NCI-H1694 (cell line): ENCODE results near the gene EMILIN2.
"Not testable (repeated sequence)": the region's sequence is repeated elsewhere in the genome, so short reads cannot be mapped to it uniquely, and the experiment has no call there.

Experiments used
- DNase-seq: peaks from one replicate; lab custom pipeline; 2025; lab: John Stamatoyannopoulos, UW

EMILIN2 gene

DNA sequence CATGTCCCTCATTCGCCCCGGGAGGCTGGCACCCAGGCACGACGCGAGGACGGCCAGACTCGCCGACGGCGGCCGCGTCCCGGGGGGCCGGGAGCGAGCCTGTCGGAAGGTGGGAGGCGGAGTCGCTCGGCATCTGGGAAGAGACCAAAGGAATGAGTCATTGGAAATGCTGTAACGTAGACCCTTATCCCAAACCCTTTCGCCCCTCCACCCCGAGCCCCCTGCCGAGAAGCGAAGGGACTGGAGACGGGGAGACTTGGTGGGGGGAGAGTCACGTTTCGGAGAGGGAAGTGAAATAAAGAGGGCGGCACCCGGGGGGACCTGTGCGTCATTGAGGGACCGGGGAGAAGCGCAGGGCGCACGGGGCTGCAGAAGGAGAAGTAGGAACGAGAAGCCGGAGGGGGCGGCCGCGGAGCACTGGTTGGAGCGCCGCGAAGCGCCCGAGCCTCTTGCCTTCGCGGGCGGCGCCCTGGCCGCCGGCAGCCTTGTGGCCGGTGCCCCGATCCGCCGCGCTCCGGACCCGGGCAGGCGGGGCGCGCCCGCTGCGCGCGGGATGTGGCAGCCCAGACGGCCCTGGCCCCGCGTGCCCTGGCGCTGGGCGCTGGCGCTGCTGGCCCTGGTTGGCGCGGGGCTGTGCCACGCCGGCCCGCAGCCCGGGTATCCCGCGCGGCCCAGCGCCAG, at the start of gene EMILIN2:
TSS of gene EMILIN2 (plus strand) at position 371 of the 681 bp plus-strand sequence. CDS start at position 554, 183 bp downstream.
- no peak for DNase-seq

DNA sequence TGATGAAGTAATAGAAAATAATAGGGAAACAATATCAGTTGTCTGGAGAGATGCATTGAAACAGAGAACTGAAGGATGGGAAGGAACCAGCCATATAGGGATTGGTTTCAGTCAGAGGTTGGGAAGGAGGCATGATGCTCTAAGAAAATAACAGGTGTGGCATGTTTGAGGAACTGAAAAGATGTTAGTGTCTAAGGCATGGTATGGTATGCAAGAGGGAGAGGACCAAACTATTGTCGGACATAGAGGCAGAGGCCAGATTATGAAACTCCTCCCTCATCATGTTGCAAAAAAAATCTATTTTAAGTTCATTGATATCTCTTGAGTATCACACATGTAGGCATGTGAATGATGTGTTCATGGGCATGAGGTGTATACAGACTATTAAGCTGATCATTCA, 48.9 kb upstream of the EMILIN2 start:
- no peak for DNase-seq

DNA sequence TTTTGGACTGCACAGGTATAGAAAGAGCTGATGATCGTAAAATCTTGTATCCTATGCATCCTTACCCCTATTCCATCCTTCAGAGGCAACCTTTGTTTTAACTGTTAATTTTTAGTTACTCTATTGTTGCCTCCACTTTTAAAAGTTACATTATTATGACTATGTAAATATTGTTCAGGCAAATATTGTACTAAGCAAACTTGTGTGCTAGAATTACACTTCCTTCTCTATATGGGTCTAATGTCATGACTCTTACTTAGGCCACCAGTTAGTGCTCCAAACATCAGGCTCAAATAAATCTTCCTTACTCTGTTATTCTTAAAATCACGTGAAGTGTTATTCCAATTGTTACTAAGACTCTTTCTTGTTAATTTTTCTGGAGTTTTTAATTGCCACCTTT, 47.4 kb upstream of the EMILIN2 start:
- no peak for DNase-seq

DNA sequence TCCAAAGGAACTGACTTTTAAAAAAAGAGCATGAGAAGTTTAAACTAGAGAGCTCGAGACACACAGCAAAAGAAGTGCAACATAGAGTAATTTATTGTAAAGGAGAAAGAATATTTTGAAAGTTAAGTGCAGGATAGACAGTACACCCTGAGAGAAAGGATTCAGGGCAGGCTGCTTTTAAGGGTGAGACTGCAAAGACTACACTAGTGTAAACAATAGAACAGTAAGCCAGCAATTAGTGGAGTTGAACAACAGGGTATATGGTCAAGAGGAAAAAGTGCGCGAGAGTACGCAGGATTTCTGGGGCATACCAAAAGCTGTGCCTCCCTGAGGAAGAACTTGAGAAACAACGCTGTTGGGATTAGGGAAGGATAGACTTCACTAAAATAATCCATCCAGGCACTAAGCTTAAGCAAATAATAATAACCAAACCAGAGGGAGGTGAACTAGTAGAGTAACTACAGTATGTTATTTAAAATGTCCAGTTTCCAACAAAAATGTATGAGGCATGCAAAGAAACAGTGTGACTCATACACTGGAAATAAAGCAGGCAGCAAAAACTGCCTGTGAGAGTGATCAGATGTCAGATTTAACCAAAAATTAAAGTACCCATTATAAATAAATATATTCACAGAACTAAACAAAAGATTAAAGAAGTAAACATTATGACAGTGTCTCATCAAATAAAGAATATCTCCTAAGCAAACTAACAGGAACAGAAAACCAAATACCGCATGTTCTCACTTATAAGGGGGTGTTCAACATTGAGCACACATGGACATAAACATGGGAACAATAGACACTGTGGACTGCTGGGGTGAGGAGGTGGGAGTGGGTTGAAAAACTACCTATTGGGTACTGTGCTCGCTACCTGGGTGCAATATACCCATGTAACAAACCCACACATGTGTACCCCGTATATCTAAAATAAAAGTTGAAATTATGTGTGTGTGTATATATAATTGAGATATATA, 40.5 kb upstream of the EMILIN2 start:
- DNase-seq, result no peak

DNA sequence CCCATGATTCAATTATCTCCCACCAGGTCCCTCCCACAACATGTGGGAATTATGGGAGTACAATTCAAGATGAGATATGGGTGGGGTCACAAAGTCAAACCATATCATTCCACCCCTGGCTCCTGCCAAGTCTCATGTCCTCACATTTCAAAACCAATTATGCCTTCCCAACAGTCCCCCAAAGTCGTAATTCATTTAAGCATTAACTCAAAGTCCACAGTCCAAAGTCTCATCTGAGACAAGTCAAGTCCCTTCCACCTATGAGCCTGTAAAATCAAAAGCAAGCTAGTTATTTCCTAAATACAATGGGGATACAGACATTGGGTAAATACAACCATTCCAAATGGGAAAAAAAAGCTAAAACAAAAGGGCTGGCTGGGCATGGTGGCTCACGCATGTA, 38.2 kb upstream of the EMILIN2 start:
- not testable (repeated sequence) for DNase-seq

DNA sequence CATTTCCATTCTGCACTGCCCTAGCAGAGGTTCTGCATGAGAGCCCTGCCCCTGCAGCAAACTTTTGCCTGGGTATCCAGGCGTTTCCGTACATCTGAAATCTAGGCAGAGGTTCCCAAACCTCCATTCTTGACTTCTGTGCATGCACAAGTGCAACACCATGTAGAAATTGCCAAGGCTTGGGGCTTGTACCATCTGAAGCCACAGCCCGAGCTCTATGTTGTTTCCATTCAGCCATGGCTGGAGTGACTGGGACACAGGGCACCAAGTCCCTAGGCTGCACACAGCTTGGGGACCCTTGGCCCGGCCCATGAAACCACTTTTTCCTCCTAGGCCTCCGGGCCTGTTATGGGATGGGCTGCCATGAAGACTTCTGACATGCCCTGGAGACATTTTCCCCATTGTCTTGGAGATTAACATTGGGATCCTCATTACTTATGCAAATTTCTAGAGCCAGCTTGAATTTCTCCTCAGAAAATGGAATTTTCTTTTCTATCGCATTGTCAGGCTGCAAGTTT, 37.1 kb upstream of the EMILIN2 start:
- not testable (repeated sequence) for DNase-seq

DNA sequence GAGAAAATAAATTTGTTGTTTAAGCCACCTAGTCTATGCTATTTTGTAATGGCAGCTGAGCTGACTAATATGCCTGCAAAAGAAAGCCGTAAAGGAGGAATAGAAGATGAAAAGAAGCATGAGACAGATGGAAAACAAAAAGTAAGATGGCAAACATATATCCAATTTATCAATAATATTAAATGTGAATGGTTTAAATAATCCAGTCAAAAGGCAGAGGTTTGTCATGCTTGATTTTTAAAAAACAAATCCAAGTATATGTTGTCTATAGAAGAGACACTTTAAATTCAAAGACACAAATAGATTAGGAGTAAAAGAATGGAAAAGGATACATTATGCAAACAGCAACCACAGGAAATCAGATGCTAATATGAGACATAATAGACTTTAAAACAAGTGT, 35.4 kb upstream of the EMILIN2 start:
- no peak for DNase-seq

DNA sequence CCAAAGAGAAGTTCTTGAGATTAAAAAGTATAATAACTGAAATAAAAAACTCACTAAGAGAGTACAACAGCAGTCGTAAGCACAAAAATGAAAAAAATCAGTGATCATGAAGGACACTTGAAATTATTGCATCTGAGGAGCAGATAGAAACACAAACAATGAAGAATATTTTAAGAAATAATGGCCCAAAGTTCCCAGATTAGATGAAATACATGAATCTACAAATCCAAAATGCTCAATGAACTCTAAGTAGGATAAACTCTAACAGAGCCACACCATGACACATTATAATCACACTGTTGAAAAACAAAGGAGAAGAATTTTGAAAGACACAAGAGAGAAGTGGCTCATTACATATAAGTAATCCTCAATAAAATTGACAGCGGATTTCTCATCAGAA, 31.9 kb upstream of the EMILIN2 start:
- DNase-seq, result no peak

DNA sequence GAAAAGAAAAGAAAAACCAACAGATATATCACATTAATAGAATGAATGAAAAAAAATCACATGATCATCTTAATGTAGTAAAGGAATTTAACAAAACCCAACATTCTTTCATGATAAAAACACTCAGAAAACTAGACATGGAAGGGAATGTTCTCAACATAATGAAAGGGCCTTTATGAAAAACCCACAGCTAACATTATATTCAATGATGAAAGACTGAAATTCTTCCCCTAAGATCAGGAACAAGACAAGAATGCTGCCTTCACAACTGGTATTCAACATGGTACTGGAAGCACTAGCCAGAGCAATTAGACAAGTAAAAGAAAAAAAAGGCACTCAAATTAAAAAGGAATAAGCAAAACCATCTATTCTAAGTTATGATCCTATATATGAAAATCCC, 28.5 kb upstream of the EMILIN2 start:
- DNase-seq, result no peak

DNA sequence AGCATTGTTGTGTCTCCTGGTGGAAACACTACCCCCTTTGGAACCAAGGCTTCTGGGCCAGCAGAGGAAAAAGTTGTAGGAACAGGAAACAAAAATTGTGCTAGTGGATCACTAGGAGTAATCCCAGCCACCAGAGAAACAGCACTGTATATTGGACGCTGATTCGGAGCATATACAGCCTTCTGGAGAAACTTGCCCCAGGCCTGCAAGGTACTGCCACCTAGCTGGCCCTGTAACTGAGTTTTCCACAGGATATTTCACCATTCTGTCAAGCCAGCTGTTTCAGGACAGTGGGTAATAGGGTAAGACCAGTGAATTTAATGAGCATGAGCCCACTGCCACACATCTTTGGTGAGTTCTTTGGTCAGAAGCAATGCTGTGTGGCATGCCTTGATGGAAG, 25.1 kb upstream of the EMILIN2 start:
- no peak for DNase-seq

DNA sequence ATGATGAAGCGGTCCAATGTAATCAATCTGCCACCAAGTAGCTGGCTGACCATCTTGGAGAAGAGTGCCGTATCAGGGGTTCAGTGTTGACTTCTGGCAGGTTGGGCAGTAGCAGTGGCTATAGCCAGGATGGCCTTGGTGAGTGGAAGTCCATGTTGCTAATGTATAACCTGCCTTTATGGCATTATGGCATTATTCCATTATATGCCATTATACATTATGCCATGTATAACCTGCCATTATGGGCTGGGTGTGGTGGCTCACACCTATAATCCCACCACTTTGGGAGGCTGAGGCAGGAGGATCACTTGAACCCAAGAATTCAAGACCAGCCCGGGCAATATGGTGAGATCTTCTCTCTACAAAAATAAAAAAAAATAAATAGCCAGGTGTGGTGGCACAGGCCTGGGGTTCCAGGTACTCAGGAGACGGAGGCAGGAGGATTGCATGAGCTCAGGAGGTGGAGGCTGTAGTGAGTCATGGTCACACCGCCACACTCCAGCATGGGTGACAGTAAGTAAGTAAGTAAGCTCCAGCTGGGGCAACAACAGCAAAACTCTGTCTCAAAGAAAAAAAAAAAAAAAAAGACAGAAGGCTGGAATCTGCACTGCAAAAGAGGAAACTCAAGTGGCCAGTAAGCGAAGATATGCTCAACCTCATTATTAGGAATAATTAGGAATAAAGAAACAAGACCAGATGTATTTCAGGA, 24.4 kb upstream of the EMILIN2 start:
- DNase-seq, result no peak

DNA sequence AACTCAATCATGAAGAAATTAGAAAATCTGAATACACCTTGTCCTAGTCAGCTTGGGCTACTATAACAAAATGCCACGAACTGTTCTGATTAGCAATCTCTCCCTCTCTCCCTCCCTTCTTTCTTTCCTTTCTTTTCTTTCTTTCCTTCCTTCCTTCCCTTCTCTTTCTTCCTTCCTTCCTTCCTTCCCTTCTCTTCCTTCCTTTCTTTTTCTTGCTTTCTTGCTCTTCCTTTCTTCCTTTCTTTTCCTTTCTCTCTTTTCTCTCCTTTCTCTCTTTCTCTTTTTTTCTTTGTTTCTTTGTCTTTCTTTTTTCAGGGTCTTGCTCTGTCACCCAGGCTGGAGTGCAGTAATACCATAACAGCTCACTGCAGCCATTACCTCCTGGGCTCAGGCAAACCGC, 23.6 kb upstream of the EMILIN2 start:
- DNase-seq, result no peak

DNA sequence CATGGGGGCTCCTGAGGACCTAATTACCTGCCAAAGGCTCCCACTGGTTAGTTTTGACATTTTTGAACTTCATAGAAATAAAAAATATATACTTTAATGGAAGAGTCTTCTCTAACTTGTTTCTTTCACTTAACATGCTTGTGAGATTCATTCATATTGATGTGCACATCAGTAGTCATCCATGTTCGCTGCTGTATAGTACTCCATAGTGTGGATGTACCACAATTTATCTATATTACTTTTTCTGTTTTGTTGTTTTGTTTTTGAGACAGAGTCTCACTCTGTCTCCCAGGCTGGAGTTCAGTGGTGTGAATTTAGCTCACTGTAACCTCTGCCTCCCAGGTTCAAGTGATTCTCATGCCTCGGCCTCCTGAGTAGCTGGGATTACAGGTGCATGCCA, 22.8 kb upstream of the EMILIN2 start:
- no peak for DNase-seq

DNA sequence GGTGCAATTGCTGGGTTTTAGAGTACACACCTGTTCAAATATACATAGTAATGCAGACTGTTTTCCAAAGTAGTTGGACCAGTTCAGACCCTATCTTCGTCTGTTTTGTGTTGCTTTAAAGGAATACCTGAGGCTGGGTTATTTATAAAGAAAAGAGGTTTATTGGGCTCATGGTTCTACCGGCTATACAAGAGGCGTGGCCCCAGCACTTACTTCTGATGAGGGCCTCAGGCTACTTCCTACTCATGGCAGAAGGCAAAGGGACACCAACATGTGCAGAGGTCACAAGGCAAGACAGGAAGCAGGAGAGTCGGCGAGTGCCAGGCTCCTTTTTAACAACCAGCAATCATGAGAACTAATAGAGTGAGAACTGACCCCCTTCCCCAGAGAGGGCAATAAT, 21.9 kb upstream of the EMILIN2 start:
- no peak for DNase-seq

DNA sequence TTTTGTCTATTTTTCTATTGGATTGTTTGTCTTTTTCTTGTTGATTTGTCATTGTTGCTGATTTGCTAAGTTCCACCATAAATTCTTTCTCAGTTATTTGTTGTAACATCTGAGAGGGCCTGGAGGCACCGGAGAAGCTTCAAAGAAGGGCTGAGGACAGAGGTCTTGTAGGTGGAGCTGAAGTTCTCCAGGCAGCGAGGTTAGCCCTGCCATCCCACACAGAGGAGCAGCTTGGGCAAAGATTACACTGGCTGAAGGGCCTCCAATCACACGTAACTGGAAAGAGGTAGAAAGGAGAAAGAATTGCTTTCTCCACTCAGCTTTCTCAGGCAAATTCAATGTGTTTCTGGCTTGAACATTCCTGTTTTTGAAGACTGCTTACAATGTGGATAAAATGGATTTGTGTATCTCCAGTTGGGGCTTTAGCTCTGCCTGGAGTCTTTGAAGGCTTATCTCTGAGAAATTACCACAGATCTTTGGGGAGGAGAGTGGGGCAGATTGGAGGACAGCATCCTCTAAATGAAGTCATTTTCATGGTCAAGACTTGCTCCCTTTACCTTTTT, 21.1 kb upstream of the EMILIN2 start:
- DNase-seq, result no peak

DNA sequence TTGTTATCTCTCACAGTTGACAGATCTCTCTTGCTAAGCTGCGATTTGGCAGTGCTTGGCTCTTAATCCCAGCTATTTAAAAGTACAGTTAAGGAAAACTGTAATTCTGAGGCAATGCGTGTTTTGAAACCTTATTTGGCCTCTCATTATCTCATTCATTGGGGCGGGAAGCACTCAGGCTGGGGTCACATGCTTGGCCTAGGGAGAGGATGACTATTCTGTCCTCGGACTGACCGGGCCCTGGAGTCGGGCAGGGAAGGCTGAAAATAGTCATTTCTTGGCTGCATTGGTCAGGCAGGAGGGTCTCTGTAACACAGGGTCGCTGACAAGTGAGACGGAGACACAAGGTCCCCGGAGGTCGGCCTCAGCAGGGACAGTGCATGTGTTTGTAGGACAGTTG, 20.2 kb upstream of the EMILIN2 start:
- DNase-seq, result no peak

DNA sequence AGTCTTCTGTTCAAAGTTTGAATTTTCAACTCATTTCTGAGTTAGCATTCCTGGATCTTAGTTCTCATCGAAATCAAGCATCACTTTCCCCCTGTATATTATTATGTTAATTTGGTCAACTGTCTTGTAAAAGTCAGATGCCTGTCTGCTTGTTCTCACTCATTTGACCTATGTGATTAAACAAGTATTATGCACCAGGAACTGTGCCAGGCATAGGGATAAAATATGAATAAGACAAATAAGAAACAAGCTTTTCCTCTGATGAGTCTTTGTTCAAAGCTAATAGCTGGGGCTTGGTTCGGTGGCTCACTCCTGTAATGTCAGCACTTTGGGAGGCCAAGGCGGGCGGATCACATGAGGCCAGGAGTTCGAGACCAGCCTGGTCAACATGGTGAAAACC, 19.7 kb upstream of the EMILIN2 start:
- DNase-seq, result no peak

DNA sequence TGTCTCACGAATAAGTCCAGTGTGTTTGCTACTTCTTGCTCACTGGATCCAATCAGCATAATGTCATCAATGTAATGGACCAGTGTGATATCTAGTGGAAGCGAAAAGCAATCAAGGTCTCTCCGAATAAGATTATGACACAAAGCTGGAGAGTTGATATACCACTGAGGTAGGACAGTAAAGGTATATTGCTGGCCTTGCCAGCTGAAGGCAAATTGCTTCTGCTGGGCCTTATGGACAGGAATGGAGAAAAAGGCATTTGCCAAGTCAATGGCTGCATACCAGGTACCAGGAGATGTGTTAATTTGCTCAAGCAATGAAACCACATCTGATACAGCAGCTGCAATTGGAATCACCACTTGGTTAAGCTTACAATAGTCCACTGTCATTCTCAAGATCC, 10.7 kb upstream of the EMILIN2 start:
- DNase-seq, result not testable (repeated sequence)

DNA sequence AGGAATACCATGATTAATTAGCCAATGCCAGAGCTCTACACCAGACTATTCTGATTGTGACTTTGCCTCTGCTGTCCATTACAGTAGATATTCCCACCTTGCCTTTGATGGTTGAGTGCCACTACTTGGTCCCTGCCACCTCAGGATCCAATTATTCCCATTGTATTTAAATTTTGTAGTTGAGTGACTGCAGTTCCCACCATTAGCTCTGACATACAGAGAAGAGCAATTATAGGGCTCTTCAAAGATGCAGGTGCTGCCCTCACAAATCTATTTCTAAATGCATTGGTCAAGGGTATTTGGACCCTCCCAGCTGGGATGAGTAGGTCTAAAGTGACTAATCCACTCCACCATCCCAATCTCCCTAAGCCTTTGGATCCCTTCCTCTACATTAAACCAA, 9.5 kb upstream of the EMILIN2 start:
- DNase-seq, result not testable (repeated sequence)

DNA sequence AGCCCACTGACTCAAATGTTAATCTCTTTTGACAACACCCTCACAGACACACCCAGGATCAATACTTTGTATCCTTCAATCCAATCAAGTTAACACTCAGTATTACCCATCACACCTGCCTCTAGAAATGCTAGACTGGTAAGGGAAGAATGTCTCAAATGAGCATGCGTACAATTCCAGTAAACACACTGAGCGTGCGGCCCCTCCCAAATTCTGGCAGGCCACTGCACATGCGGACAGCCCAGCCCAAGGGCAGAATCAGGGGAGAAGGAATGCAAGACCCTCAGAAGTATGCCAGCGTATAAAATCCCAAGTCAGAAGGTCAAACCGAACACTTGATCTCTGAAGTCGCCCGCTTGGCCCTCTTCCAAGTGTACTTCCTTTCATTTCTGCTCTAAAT, 7.6 kb upstream of the EMILIN2 start:
- DNase-seq, result no peak

DNA sequence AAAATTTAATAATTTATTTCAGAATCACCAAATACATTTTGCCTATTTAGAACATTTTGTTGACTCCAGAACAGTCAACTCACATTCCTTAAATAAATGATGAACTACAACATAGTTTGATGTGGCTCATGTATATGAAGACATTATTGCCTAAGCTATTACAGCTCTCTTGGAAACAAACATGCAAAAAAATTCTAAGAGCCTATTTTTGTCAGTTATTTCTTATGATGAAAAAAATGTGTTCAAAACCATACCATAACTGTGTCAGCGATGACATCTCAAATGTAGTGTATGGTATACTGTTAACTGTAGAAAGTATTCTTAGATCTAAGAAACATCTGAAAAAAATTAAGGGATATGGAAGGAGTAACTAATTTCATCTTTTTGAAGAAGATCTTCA, 6.3 kb upstream of the EMILIN2 start:
- no peak for DNase-seq

DNA sequence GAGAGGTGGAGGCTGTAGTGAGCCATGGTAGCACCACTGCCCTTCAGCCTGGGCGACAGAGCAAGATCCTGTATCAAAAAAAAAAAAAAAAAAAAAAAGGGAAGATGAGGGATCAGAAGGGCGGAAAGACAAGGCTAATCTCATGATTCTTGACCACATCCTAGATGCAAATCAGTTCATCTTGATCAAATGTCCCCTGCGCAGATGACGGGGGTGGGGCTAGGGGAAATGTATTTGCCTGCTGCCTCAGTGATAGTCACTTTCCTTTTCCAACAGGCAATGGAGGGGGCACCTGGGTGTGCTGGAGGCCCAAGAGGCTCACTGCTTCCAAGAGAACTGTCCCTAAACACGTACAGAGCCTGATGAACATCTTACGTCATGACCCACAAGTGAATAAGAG, 3.7 kb upstream of the EMILIN2 start:
- no peak for DNase-seq
